HCT116 (cell line): ENCODE measurements around the gene TMEM208. TPM values are rescaled to one million over a fixed set of nuclear protein-coding genes. Genes with fewer than 3 reads are reported as not detected.

Source experiments
- ATAC-seq: fragments of 200-7000 bp; cut with Tn5 transposase; 2 replicates; pipeline ENCODE4 v1.9.1; 2020; ENCODE audit warnings: mild to moderate bottlenecking, moderate library complexity
- BruUV-seq: library from RNA; stranded (reverse); fragments of 400-500 nt; replicated peaks from 2 replicates; lab custom pipeline; 2021; lab: Mats Ljungman, UMichigan
- CTCF ChIA-PET: fragments of 300-600 bp; sonication (Branson Sonifier 250); formaldehyde crosslinking; loops from one replicate; lab custom pipeline; 2021; ENCODE audit warnings: antibody characterized with exemption; lab: Charles Lee
- POLR2A ChIA-PET: fragments of 300-600, 350-600 bp; sonication (Branson Sonifier 250); formaldehyde crosslinking; loops from one replicate; lab custom pipeline; 2021; ENCODE audit warnings: antibody characterized with exemption; lab: Charles Lee
- RAD21 ChIA-PET, 2 experiments: fragments of 300-600 bp; sonication (Branson Sonifier 250); formaldehyde crosslinking; loops; one replicate each; lab custom pipeline; 2023; ENCODE audit warnings: low total read pairs in 2 of 2; ENCODE audit not compliant: uncharacterized antibody in 2 of 2, unreplicated experiment in 2 of 2, low non-redundant PET in 1 of 2; lab: Charles Lee
- DNase-seq: peaks from one replicate; pipeline ENCODE4 v3.0.0-alpha.2; 2010; ENCODE audit warnings: low read depth, low spot score
- H2AFZ ChIP-seq: fragments of 200-600 bp; shearing (Covaris generic), sonication (generic); 2 replicates; pipeline ENCODE4 v1.6.1; 2017; ENCODE audit warnings: low read depth, mixed run types, mixed read lengths, antibody characterized with exemption, low read length; ENCODE audit not compliant: poor library complexity, severe bottlenecking
- H3K27ac ChIP-seq: 2 replicates; pipeline ENCODE4 v1.5.1; 2012; ENCODE audit warnings: low read depth, low read length
- H3K27me3 ChIP-seq: fragments of 200-600 bp; sonication (generic); 2 replicates; pipeline ENCODE4 v1.6.1; 2016; ENCODE audit warnings: mixed run types, low read length, mixed read lengths; ENCODE audit not compliant: insufficient read depth
- H3K36me3 ChIP-seq, 2 experiments: fragments of 200-500 bp in 1 of 2; fragments of 200-600 bp in 1 of 2; sonication (Bioruptor generic) in 1 of 2; sonication (generic) in 1 of 2; 2 replicates each; pipeline versions ENCODE4 v1.5.1 to v1.6.1; 2014 to 2016; ENCODE audit warnings: low read length in 2 of 2, inconsistent platforms in 1 of 2, mixed read lengths in 1 of 2, mixed run types in 1 of 2; ENCODE audit not compliant: insufficient read depth in 2 of 2, control insufficient read depth in 1 of 2
- H3K4me1 ChIP-seq, 2 experiments: fragments of 200-600 bp in 1 of 2; sonication (generic) in 1 of 2; 2 replicates each; pipeline versions ENCODE4 v1.5.1 to v1.6.1; 2012 to 2017; ENCODE audit warnings: low read length in 2 of 2, inconsistent platforms in 1 of 2, mild to moderate bottlenecking in 1 of 2, mixed read lengths in 1 of 2, mixed run types in 1 of 2, moderate library complexity in 1 of 2; ENCODE audit not compliant: insufficient read depth in 2 of 2, control insufficient read depth in 1 of 2
- H3K4me2 ChIP-seq: fragments of 200-600 bp; sonication (generic); 2 replicates; pipeline ENCODE4 v1.6.1; 2017; ENCODE audit warnings: mixed run types, low read length, mixed read lengths
- H3K4me3 ChIP-seq, 2 experiments: fragments of 200-600 bp in 1 of 2; sonication (generic) in 1 of 2; replicated peaks in 1 of 2; 2 replicates each; pipeline ENCODE4 v1.5.1; 2011 to 2016; ENCODE audit warnings: low read length in 2 of 2, control low read depth in 1 of 2, low read depth in 1 of 2, mild to moderate bottlenecking in 1 of 2, mixed read lengths in 1 of 2, mixed run types in 1 of 2
- H3K79me2 ChIP-seq: fragments of 200-600 bp; sonication (generic); 2 replicates; pipeline ENCODE4 v1.6.1; 2017; ENCODE audit warnings: mild to moderate bottlenecking, mixed run types, low read length, moderate library complexity, mixed read lengths; ENCODE audit not compliant: insufficient read depth
- H3K9ac ChIP-seq: fragments of 200-600 bp; sonication (generic); 2 replicates; pipeline ENCODE4 v1.6.1; 2016; ENCODE audit warnings: low read length, mixed read lengths
- H3K9me2 ChIP-seq: fragments of 200-600 bp; sonication (generic), shearing (Covaris generic); 2 replicates; pipeline ENCODE4 v1.6.1; 2017; ENCODE audit warnings: mixed run types, mild to moderate bottlenecking, moderate library complexity; ENCODE audit not compliant: insufficient read depth
- H3K9me3 ChIP-seq, 2 experiments: fragments of 200-500 bp in 1 of 2; fragments of 200-600 bp in 1 of 2; sonication (Bioruptor generic) in 1 of 2; sonication (generic) in 1 of 2; 2 replicates each; pipeline ENCODE4 v1.6.1; 2014 to 2017; ENCODE audit warnings: low read length in 2 of 2, mixed read lengths in 2 of 2, inconsistent platforms in 1 of 2, low read depth in 1 of 2, mild to moderate bottlenecking in 1 of 2, mixed run types in 1 of 2, moderate library complexity in 1 of 2; ENCODE audit not compliant: control insufficient read depth in 1 of 2, insufficient read depth in 1 of 2
- H4K20me1 ChIP-seq: fragments of 200-600 bp; sonication (generic), shearing (Covaris generic); 2 replicates; pipeline ENCODE4 v1.6.1; 2017; ENCODE audit warnings: mixed run types, mild to moderate bottlenecking, moderate library complexity; ENCODE audit not compliant: insufficient read depth
- ATF3 ChIP-seq: IDR thresholded peaks from 2 replicates; pipeline ENCODE4 v1.6.1; 2012
- CBX3 ChIP-seq: IDR thresholded peaks from 2 replicates; pipeline ENCODE4 v1.6.1; 2012; ENCODE audit warnings: low read depth
- EZH2phosphoT487 ChIP-seq: fragments of 200-600 bp; IDR thresholded peaks from 2 replicates; pipeline ENCODE4 v1.6.1; 2018; ENCODE audit warnings: antibody characterized with exemption, borderline replicate concordance
- FOSL1 ChIP-seq: IDR thresholded peaks from 2 replicates; pipeline ENCODE4 v1.6.1; 2012; ENCODE audit warnings: low read depth
- JUND ChIP-seq: IDR thresholded peaks from 2 replicates; pipeline ENCODE4 v1.6.1; 2012
- POLR2A ChIP-seq: IDR thresholded peaks from 2 replicates; pipeline ENCODE4 v1.7.0; 2011; ENCODE audit warnings: borderline replicate concordance; ENCODE audit not compliant: insufficient read depth, insufficient read length; ENCODE audit errors: extremely low read depth
- REST ChIP-seq: IDR thresholded peaks from 2 replicates; pipeline ENCODE4 v1.6.1; 2012; ENCODE audit warnings: low read depth
- SIN3A ChIP-seq: IDR thresholded peaks from 2 replicates; pipeline ENCODE4 v1.6.1; 2012; ENCODE audit warnings: low read depth
- ZNF274 ChIP-seq: fragments of 200-500 bp; sonication (Bioruptor generic); IDR thresholded peaks from 2 replicates; pipeline ENCODE4 v1.6.1; 2014; ENCODE audit warnings: mild to moderate bottlenecking, low read depth, low read length, inconsistent platforms
- intact Hi-C: fragments of 100-400 bp; cut with micrococcal nuclease; formaldehyde crosslinking; loops from 2 replicates; pipeline ENCODE4 v1.10.0; 2022
- total RNA-seq: library from RNA; stranded (reverse); gene quantifications from one replicate; pipeline ENCODE4 v1.2.1, GENCODE V29; 2021; ENCODE audit not compliant: unreplicated experiment
- TF ChIP-seq, protein P1 (sequence below): IDR thresholded peaks from 2 replicates; pipeline ENCODE4 v1.6.1; 2012
- TF ChIP-seq, protein P2 (sequence below), 3 experiments: fragments of 200-600 bp in 1 of 3; sonication (generic) in 1 of 3; IDR thresholded peaks in 2 of 3; conservative IDR thresholded peaks in 1 of 3; 2 replicates each; pipeline ENCODE4 v1.5.1; 2012 to 2017; ENCODE audit warnings: low read depth in 2 of 3, low read length in 2 of 3, antibody characterized with exemption in 1 of 3, borderline replicate concordance in 1 of 3, control low read depth in 1 of 3, mild to moderate bottlenecking in 1 of 3, mixed read lengths in 1 of 3, mixed run types in 1 of 3, moderate library complexity in 1 of 3; ENCODE audit not compliant: insufficient read depth in 1 of 3

Gene TMEM208
- total RNA-seq, 1 experiment from 2014 or later = 36.1 TPM

GRCh38 chr16:67256701-67257230, 29.8 kb downstream of the TMEM208 start (continued):
- TF ChIP-seq REST (no peak), SIN3A (no peak)

GRCh38 chr16:67257486-67258160, 30.7 kb downstream of the TMEM208 start:
- DNase-seq (no peak), ATAC-seq (no peak)
- Histone ChIP-seq H3K36me3 (no peaks in the 10 kb centered on the region; a peak in 1 of 4 replicates), H3K9me2 (no peaks in the 10 kb centered on the region), H2AFZ (no peak overlapping the region), H3K4me1 (no peaks in the 10 kb centered on the region), H4K20me1 (no peaks in the 10 kb centered on the region), H3K9me3 (no peaks in the 10 kb centered on the region), H3K79me2 (no peaks in the 10 kb centered on the region), H3K4me3 (no peak overlapping the region), H3K9ac (no peak overlapping the region), H3K27ac (no peak overlapping the region), H3K4me2 (no peak overlapping the region), H3K27me3 (no peaks in the 10 kb centered on the region)
- TF ChIP-seq ZNF274 (no peak), POLR2A (no peak), ATF3 (no peak), EZH2phosphoT487 (no peak), JUND (no peak), FOSL1 (no peak), CBX3 (no peak)
- TF ChIP-seq, protein P1, sequence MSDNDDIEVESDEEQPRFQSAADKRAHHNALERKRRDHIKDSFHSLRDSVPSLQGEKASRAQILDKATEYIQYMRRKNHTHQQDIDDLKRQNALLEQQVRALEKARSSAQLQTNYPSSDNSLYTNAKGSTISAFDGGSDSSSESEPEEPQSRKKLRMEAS = no peak
- TF ChIP-seq, protein P2, sequence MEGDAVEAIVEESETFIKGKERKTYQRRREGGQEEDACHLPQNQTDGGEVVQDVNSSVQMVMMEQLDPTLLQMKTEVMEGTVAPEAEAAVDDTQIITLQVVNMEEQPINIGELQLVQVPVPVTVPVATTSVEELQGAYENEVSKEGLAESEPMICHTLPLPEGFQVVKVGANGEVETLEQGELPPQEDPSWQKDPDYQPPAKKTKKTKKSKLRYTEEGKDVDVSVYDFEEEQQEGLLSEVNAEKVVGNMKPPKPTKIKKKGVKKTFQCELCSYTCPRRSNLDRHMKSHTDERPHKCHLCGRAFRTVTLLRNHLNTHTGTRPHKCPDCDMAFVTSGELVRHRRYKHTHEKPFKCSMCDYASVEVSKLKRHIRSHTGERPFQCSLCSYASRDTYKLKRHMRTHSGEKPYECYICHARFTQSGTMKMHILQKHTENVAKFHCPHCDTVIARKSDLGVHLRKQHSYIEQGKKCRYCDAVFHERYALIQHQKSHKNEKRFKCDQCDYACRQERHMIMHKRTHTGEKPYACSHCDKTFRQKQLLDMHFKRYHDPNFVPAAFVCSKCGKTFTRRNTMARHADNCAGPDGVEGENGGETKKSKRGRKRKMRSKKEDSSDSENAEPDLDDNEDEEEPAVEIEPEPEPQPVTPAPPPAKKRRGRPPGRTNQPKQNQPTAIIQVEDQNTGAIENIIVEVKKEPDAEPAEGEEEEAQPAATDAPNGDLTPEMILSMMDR (IDR thresholded peaks at IDR 0.05 in 2 of 3, conservative IDR thresholded peaks at IDR 0.05 in 1 of 3; ENCODE audit: borderline replicate concordance in 1 of 3, insufficient read depth in 1 of 3, low read depth in 2 of 3, low read length in 2 of 3) = no peak
- ChIA-PET POLR2A (no interaction called here), RAD21 (no interaction called here), CTCF (no interaction called here)
- no TSS peak for BruUV-seq
- intact Hi-C loops = no loop called here
